ENCODE results near the gene LY6G6F.
A peak's percentile ranks its signal among the peaks of the same experiment; 100 is the strongest.

Gene LY6G6F

DNA sequence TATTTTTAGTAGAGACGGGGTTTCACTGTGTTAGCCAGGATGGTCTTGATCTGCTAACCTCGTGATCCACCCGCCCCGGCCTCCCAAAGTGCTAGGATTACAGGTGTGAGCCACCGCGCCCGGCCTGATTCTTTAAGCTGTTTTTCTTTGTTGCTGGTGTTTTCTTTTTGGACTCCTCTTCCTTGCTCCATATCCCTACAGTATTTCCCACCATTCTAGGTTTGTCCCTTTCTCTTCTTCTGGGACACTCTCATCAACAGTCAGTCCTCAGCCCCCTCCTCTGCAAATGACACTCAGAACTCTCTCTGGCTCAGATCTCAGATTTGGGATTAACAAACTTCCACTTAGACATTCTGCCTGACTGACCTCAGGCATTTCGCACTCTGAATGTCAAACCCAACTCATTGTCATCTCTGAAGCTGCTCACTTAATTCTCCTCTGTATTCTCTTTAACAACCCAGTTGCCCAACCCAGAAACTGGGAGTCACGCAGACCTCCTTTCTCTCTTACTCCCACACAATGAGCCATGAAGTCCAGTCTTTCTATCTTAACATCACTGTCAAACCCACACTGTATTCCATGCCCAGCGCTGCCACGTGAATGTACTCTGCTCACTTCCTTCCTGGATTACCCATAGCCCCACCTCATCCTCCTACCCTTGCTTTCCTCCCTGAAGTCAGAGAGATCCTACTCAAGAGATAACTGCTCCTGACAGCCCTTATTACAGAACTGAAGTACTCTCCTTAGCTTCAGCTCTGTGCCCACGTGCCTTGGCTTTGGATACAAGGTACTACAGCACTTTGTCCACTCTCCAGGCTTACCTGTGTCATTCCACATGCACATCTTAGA lies 19.1 kb downstream of the LY6G6F start:
- DNase-seq (ENCODE audit: extremely low spot score): no peak
- CTCF ChIA-PET: interaction anchor here (1.0 to 7.2 kb wide), 3 partner anchors 13 to 19 kb away, joined by 4 to 64 read pairs (median 5); partner anchors contain the start of genes CLIC1, LY6G6F and MSH5
- POLR2A ChIA-PET: interaction anchor here (0.7 kb wide), 1 partner anchor 13 kb away, joined by 5 read pairs; no protein-coding TSS in a partner anchor
- TF ChIP-seq, protein P1, sequence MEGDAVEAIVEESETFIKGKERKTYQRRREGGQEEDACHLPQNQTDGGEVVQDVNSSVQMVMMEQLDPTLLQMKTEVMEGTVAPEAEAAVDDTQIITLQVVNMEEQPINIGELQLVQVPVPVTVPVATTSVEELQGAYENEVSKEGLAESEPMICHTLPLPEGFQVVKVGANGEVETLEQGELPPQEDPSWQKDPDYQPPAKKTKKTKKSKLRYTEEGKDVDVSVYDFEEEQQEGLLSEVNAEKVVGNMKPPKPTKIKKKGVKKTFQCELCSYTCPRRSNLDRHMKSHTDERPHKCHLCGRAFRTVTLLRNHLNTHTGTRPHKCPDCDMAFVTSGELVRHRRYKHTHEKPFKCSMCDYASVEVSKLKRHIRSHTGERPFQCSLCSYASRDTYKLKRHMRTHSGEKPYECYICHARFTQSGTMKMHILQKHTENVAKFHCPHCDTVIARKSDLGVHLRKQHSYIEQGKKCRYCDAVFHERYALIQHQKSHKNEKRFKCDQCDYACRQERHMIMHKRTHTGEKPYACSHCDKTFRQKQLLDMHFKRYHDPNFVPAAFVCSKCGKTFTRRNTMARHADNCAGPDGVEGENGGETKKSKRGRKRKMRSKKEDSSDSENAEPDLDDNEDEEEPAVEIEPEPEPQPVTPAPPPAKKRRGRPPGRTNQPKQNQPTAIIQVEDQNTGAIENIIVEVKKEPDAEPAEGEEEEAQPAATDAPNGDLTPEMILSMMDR (IDR thresholded peaks at IDR 0.05; ENCODE audit: control extremely low read depth, extremely low read depth, low read depth, missing control alignments): no peak

DNA sequence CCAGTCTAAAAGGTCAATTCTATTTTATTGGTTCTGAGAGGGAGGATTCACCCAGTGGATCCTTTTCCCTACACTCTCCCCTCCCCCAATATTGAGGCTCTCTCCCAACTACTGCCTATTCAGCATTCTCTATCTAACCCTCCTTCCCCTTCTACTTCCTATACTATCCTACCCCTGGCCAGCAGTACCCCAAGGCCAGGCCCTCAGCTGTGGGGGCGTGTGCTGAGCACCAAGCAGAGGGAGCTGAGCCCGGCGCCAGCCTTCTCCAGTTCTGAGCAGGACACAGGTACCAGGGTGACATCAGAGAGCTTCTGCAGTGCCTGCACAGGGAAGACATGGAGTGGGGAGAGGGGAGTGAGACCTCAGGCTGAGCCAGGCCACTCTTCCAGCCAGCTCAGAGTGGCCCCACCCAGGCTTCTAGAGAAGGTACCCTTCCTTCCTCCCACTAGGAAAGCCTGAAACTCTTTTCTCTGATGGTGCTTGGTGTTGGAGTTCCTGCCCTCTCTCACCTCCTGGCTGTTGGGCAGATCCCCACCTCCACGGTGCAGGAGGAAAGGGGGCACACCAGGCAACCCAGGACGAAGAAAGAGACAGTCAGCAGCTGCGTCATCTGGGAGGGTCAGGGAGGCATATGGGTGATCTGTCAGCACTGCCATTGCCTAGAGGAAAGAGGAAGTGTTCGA lies 20.5 kb downstream of the LY6G6F start:
- CTCF ChIA-PET: interaction anchor here (1.2 to 7.2 kb wide), 9 partner anchors 12 to 103 kb away, joined by 3 to 64 read pairs (median 7); partner anchors contain the start of genes CLIC1, LY6G6D and MSH5
- TF ChIP-seq, protein P1 (IDR thresholded peaks at IDR 0.05; ENCODE audit: control extremely low read depth, extremely low read depth, low read depth, missing control alignments): no peak
- POLR2A ChIA-PET: interaction anchor here (1.0 to 1.7 kb wide), 6 partner anchors 9 to 135 kb away, joined by 3 to 6 read pairs (median 4); partner anchors contain the start of genes CLIC1, HSPA1A, HSPA1B and HSPA1L
- DNase-seq (ENCODE audit: extremely low spot score): peak; percentile 87

DNA sequence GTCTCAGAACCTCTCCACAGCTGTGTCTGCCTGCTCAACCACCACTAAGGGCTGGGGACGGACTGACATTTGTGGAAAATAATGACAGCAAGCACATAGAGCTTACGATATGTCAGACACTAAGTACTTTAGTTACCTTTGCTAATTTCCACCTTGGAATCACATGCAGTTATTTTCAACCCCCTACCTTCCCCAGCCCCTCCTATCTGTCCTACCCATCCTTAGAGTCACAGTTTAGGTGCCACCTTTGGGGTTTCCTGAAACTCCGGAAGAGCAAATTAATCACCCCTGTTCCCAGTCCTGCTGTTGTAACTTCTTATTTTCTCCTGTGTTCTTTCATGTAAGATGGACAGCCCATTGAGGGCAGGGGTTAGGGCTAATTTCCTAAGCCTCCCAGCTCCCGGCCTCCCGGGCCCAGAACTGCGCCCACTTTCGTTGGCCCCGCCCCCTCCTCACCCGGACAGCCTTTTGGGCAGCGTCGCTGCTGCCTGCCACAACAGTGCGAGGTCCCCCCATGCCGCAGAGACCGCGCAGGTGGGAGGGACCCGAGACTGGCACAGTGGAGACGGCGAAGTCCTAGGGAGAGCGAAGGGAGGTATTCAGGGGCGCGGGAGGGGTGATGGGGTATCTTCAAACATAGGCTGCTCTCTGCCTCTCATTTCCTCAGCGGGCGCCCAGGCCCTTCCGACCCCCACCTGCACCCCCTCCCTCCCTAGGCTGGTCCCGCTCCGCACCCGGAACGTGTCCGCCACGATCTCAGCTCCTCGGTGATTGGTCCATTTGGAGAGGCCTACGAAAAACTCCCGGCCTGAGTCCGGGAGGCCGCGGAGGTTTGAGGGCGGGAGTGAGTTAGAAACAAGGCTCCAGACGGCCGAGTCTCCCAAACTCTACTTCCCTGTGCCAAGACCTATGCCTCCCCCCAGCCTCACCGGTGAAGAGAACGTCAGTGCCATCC lies 21.3 kb downstream of the LY6G6F start:
- POLR2A ChIA-PET: interaction anchor here (1.0 to 1.7 kb wide), 6 partner anchors 8 to 135 kb away, joined by 3 to 6 read pairs (median 4); partner anchors contain the start of genes CLIC1, HSPA1A, HSPA1B and HSPA1L
- CTCF ChIA-PET: interaction anchor here (1.2 to 7.2 kb wide), 11 partner anchors 11 to 102 kb away, joined by 3 to 64 read pairs (median 7); partner anchors contain the start of genes CLIC1, LY6G6D and MSH5

DNA sequence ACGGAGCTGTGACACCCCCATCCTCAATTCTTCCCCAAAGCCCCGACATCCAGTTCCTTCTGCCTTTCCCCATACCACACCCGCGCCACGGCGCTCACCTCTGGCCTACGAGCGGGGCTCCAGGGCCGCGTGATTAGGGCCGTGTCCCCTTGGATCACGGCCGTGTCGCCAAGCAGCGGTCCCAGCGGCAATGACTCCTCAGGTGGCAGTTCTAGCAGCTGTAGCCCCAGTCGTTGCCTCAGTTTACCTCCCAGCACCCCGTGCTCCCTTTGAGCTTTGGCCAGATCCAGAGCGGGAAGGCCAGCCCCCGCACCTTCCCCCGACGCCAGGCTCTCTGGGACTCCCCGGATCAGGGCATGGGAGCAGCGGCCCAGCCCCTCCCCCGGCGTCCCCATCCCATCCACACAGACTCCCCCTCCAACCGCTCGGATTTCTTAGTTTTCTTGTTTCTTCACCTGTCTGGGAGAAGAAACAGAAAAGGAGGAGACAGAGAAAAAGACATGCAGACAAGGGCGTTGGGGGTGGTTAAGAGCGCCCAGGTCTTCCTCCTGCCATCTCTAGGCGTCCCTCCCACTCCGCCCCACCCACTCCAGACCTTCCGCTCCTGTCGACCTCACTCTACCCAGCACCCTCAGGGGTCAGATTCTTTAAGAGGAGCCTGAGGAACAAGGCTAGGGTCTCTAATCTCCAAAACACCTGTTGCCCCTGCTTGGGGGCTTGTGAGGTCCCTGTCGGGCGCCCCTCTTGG lies 22.3 kb downstream of the LY6G6F start, which contains the start of gene DDAH2:
TSS of gene DDAH2 (minus strand) at position 533 of the 748 bp plus-strand sequence. CDS start at position 395, 138 bp downstream.
- TF ChIP-seq, protein P1 (IDR thresholded peaks at IDR 0.05; ENCODE audit: control extremely low read depth, extremely low read depth, low read depth, missing control alignments): no peak
- ChIA-PET POLR2A (interaction anchor here (0.5 to 1.1 kb wide), 3 partner anchors 86 to 1096 kb away, joined by 4 to 6 read pairs (median 5); partner anchors contain the start of genes HSPA1A, HSPA1B and HSPA1L), CTCF (interaction anchor here (0.7 to 7.2 kb wide), 21 partner anchors 8 to 140 kb away, joined by 3 to 64 read pairs (median 6); partner anchors contain the start of genes ABHD16A, CLIC1, LSM2 and LY6G5C)
- DNase-seq (ENCODE audit: extremely low spot score): no peak

More for the DNA sequence above, 21.3 kb downstream of the LY6G6F start:
- TF ChIP-seq, protein P1 (IDR thresholded peaks at IDR 0.05; ENCODE audit: control extremely low read depth, extremely low read depth, low read depth, missing control alignments): no peak
- DNase-seq (ENCODE audit: extremely low spot score): no peak

DNA sequence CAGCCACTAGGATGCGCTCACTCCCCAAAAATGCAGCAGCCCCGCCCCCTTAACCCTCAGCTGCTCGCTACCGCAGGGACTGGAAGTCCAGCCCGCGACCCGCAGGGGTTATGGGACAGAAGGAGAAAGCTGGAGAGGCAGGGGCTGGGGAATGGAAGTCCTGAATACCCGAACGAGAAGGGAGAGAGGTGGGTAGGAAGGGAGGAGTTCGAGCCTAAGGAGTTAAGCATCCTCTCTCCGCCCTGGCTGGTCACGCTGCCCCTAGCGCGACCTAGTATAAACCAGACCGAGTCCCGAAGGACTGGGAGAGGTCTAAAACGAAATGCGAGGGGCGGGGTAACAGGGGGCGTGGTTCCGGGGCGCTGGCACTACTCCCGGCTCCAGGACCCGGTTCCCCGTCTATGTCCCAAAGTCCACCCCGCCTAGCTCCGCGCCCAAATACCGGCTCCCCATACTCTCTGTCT lies 22.9 kb downstream of the LY6G6F start:
- peak; percentile 79 for DNase-seq (ENCODE audit: extremely low spot score)
- TF ChIP-seq, protein P1 (IDR thresholded peaks at IDR 0.05; ENCODE audit: control extremely low read depth, extremely low read depth, low read depth, missing control alignments): peak; percentile 87
- ChIA-PET POLR2A (interaction anchor here (0.5 to 1.1 kb wide), 3 partner anchors 86 to 1097 kb away, joined by 4 to 6 read pairs (median 5); partner anchors contain the start of genes HSPA1A, HSPA1B and HSPA1L), CTCF (interaction anchor here (0.7 to 7.2 kb wide), 23 partner anchors 9 to 139 kb away, joined by 3 to 64 read pairs (median 6); partner anchors contain the start of genes ABHD16A, CLIC1, LSM2 and LY6G5C)

Measured in GM10248 (cell line).